Measurements from ENCODE around the gene SF1.

GRCh38 chr11:64778473-64779298, at the start of gene SF1:
- TF ChIP-seq SUZ12 (IDR thresholded peaks at IDR 0.05; ENCODE audit: extremely low read depth, insufficient read depth, insufficient read length) (no peak), YY1 (IDR thresholded peaks at IDR 0.05; ENCODE audit: insufficient read depth, insufficient read length) (peak; percentile 50), ZNF274 (IDR thresholded peaks at IDR 0.05; ENCODE audit: low read depth, low read length) (no peak)
